ENCODE measurements around the gene LRPAP1.
"Not testable (repeated sequence)": the region's sequence is repeated elsewhere in the genome, so short reads cannot be mapped to it uniquely, and the experiment has no call there.

LRPAP1 gene

DNA sequence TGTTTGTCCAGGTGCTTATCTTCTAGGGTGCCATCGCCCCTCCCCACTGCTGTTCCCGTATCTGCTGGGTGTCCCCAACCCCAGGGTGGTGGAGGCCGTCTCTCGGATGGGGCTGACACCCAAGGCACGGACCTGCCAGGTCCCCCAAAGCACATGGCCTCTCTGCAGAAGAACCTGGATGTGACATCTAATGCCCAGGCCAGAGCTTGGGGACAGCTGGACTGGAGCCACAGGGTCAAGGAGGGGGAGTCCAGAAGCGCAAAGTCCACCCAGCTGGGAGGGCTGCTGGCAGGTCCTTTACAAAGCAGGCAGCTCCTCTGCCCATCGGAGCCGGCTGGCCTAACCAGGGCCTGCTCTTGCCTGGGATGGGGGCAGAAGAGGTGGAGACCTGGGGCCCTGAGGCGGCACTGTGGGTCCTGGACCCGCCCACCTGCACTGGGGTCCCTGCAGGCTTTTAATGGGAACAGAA, 69.9 kb downstream of the LRPAP1 start:
- H3K36me3 ChIP-seq (ENCODE audit: control insufficient read depth in 2 of 2, insufficient read depth in 2 of 2, low read length in 2 of 2), result no peaks in the 10 kb centered on the region
- no peaks in the 10 kb centered on the region for H3K9me3 ChIP-seq (ENCODE audit: control insufficient read depth in 2 of 2, low read length in 2 of 2)
- no peak overlapping the region for H3K4me3 ChIP-seq (ENCODE audit: low read length in 2 of 2)
- peaks cover 26% of the 10 kb centered on the region for H3K4me1 ChIP-seq (ENCODE audit: control insufficient read depth, insufficient read depth, low read length)
- no peak overlapping the region for H3K27ac ChIP-seq (ENCODE audit: low read length)
- no peak overlapping the region for H3K9ac ChIP-seq (ENCODE audit: low read length in 2 of 2)
- H3K27me3 ChIP-seq (ENCODE audit: control insufficient read depth in 1 of 2, insufficient read depth in 2 of 2, low read length in 2 of 2), result peaks cover 9 to 12% of the 10 kb centered on the region in 2 donors

DNA sequence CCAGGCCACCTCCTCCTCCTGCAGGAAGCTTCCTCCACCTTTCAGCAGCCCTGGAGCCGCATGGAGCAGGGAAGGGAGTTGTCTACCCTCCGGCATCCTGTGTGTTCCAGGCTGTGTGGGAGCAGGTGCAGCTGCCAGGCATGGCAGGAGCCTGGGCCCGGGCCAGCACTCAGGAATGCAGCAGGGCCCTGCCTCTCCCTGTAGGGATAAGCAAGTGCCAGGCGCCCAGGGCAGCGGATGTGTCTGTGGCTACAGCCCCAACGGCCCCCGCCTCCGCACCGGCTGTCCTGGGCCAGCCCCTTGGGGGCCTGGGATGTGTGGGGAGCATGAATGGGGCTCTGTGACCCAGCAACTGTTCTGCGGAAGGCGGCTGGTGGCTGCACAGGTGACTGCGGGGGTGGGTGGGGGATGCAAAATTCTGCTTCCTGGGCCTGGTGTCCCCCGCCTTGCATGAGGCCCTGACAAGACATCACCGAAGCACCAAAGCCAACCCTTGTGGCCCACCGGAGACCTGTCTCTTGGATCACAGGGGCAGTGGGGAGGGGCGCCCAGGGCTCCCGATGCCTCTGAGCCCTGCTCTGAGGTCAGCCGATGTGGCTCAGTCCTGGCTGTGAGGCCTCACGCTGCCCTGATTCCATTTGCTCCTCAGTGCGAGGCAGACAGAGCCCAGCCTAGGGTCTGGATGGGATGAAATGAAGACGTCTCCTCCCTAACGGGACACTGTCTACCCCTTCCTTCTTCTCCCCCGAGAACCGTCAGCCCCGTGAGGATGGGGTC, 70.5 kb downstream of the LRPAP1 start:
- H3K36me3 ChIP-seq (ENCODE audit: control insufficient read depth in 2 of 2, insufficient read depth in 2 of 2, low read length in 2 of 2), result no peaks in the 10 kb centered on the region
- peaks cover 7 to 12% of the 10 kb centered on the region in 2 donors for H3K27me3 ChIP-seq (ENCODE audit: control insufficient read depth in 1 of 2, insufficient read depth in 2 of 2, low read length in 2 of 2)
- no peak overlapping the region for H3K27ac ChIP-seq (ENCODE audit: low read length)
- H3K9ac ChIP-seq (ENCODE audit: low read length in 2 of 2), result no peak overlapping the region
- no peaks in the 10 kb centered on the region for H3K9me3 ChIP-seq (ENCODE audit: control insufficient read depth in 2 of 2, low read length in 2 of 2)
- no peak overlapping the region for H3K4me3 ChIP-seq (ENCODE audit: low read length in 2 of 2)
- H3K4me1 ChIP-seq (ENCODE audit: control insufficient read depth, insufficient read depth, low read length), result peaks cover 26% of the 10 kb centered on the region

DNA sequence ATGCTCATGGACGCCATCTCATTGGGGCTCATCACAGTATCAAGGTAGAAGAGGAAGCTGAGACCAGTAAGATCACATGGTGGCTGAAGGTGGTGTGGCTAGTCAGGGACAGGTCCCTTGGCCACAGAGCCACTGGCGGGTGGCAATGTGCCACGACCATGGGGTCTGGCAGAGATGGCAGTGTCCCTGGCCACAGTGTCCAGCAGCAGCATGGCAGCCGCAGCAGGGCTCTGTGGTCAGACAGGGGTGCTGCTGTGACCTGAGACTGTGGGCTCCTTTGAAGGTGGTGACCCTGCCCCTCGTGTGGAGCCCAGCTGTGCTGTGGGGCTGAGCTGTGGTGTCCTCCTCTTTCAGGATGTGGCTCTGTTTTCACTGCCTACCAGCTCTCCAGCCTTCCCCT, 71.3 kb downstream of the LRPAP1 start:
- no peak overlapping the region for H3K27ac ChIP-seq (ENCODE audit: low read length)
- peaks cover 7 to 12% of the 10 kb centered on the region in 2 donors for H3K27me3 ChIP-seq (ENCODE audit: control insufficient read depth in 1 of 2, insufficient read depth in 2 of 2, low read length in 2 of 2)
- H3K4me3 ChIP-seq (ENCODE audit: low read length in 2 of 2), result no peak overlapping the region
- peaks cover 26% of the 10 kb centered on the region for H3K4me1 ChIP-seq (ENCODE audit: control insufficient read depth, insufficient read depth, low read length)
- H3K36me3 ChIP-seq (ENCODE audit: control insufficient read depth in 2 of 2, insufficient read depth in 2 of 2, low read length in 2 of 2), result no peaks in the 10 kb centered on the region
- no peak overlapping the region for H3K9ac ChIP-seq (ENCODE audit: low read length in 2 of 2)
- H3K9me3 ChIP-seq (ENCODE audit: control insufficient read depth in 2 of 2, low read length in 2 of 2), result no peaks in the 10 kb centered on the region

DNA sequence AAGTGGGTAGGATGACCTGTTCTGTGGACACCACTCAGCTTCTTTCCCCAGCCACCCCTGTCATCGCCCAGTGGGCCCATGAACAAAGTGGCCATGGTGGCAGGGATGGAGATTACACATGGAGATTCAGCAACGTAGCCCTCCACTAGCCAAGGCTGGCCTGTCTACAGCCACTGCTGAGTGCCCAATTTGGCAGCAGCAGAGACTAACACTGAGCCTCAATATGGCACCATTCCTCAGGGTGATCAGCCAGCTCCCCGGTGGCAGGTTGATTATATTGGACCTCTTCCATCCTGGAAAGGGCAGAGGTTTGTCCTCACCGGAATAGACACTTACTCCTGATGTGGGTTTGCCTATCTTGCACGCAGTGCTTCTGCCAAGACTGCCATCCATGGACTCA, 73.1 kb downstream of the LRPAP1 start:
- not testable (repeated sequence) for H3K9ac ChIP-seq (ENCODE audit: low read length in 2 of 2); H3K36me3 ChIP-seq (ENCODE audit: control insufficient read depth in 2 of 2, insufficient read depth in 2 of 2, low read length in 2 of 2); H3K27ac ChIP-seq (ENCODE audit: low read length); H3K4me3 ChIP-seq (ENCODE audit: low read length in 2 of 2); H3K9me3 ChIP-seq (ENCODE audit: control insufficient read depth in 2 of 2, low read length in 2 of 2)
- peaks cover 4 to 10% of the 10 kb centered on the region in 2 donors for H3K27me3 ChIP-seq (ENCODE audit: control insufficient read depth in 1 of 2, insufficient read depth in 2 of 2, low read length in 2 of 2)
- peaks cover 24% of the 10 kb centered on the region for H3K4me1 ChIP-seq (ENCODE audit: control insufficient read depth, insufficient read depth, low read length)

DNA sequence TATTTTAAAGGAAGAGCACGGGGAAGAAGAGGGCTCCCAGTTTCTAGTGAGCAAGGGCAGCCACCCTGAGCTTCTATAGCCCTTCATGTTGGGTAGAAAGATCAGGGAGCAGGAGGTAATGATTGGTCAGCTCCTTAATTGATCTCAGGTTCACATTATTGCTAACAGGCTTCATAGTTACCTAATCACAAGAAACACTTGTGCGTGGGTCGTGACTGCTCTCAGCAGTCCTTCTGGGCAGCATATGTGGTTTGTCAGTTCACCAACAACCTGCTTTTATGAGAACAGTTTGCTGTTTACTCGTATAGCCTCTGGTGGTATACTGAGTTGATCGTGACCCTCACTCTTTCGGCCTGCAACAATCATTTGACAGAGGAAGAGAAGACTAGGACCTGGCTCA, 73.9 kb downstream of the LRPAP1 start:
- Histone ChIP-seq H3K27me3 (ENCODE audit: control insufficient read depth in 1 of 2, insufficient read depth in 2 of 2, low read length in 2 of 2) (peaks cover 0 to 3% of the 10 kb centered on the region in 2 donors), H3K4me1 (ENCODE audit: control insufficient read depth, insufficient read depth, low read length) (peaks cover 18% of the 10 kb centered on the region)

DNA sequence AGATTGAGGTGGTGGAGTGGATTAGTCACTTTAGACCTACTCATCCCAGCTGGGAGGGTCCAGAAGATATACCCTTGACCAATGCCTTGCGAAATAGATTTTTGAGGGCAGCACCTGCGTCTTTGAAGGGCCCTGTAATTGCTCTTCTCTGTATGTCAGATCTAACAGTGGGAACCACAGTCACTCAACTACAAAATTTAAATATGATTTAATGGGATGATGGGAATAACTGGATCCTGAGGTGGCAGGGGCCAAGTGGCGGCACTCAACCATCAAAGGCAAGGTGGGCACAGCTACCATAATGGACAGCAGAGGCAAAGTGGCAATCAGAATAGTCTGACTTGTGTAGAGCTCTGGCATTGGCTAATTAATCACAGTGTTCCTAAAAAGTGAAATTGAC, 76.6 kb downstream of the LRPAP1 start:
- not testable (repeated sequence) for H3K4me1 ChIP-seq (ENCODE audit: control insufficient read depth, insufficient read depth, low read length); H3K36me3 ChIP-seq (ENCODE audit: control insufficient read depth in 2 of 2, insufficient read depth in 2 of 2, low read length in 2 of 2); H3K9ac ChIP-seq (ENCODE audit: low read length in 2 of 2); H3K9me3 ChIP-seq (ENCODE audit: control insufficient read depth in 2 of 2, low read length in 2 of 2); H3K27me3 ChIP-seq (ENCODE audit: control insufficient read depth in 1 of 2, insufficient read depth in 2 of 2, low read length in 2 of 2); H3K27ac ChIP-seq (ENCODE audit: low read length); H3K4me3 ChIP-seq (ENCODE audit: low read length in 2 of 2)

More for the DNA sequence above, 73.9 kb downstream of the LRPAP1 start:
- Histone ChIP-seq H3K36me3 (ENCODE audit: control insufficient read depth in 2 of 2, insufficient read depth in 2 of 2, low read length in 2 of 2) (no peaks in the 10 kb centered on the region), H3K9me3 (ENCODE audit: control insufficient read depth in 2 of 2, low read length in 2 of 2) (peaks cover 0 to 6% of the 10 kb centered on the region in 2 donors), H3K27ac (ENCODE audit: low read length) (no peak overlapping the region), H3K9ac (ENCODE audit: low read length in 2 of 2) (no peak overlapping the region), H3K4me3 (ENCODE audit: low read length in 2 of 2) (no peak overlapping the region)

All from stomach smooth muscle (tissue), 2 donors.